Measurements from ENCODE around the gene ROCK2.
"Not testable (repeated sequence)": the region's sequence is repeated elsewhere in the genome, so short reads cannot be mapped to it uniquely, and the experiment has no call there.

ROCK2 gene

DNA sequence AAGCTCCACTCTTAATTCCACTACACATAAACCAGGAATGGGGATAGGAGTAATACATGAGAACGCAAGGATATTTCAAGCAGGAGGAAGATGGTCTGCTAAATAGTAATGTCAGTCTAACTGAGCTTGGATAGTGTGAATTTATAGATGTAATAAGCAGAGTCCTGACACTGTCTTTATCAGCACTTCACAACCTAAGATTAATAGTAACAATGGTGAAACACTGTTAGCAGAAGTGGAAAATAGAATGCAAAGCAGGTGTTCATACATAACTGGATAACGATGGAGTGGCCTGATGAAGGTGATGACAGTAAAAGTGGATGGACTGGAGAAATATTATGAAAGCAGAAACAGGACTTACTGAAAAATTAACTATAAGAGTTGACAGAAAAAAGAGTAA, 80.4 kb downstream of the ROCK2 start:
- TF ChIP-seq FOXA1 (IDR thresholded peaks at IDR 0.05) (no peak), FOXM1 (IDR thresholded peaks at IDR 0.05; ENCODE audit: borderline replicate concordance) (no peak), LEF1 (IDR thresholded peaks at IDR 0.05; ENCODE audit: borderline replicate concordance) (no peak), ELF4 (IDR thresholded peaks at IDR 0.05) (no peak), BHLHE40 (IDR thresholded peaks at IDR 0.05; ENCODE audit: borderline replicate concordance) (no peak), TARDBP (IDR thresholded peaks at IDR 0.05) (no peak), FOXK2 (IDR thresholded peaks at IDR 0.05) (no peak), ZNF384 (IDR thresholded peaks at IDR 0.05) (no peak), ARNT (IDR thresholded peaks at IDR 0.05) (no peak), SUZ12 (IDR thresholded peaks at IDR 0.05) (no peak), NFRKB (IDR thresholded peaks at IDR 0.05) (no peak), HDGF (IDR thresholded peaks at IDR 0.05; ENCODE audit: borderline replicate concordance) (no peak), CTBP1 (IDR thresholded peaks at IDR 0.05; ENCODE audit: borderline replicate concordance) (no peak), SP1 (IDR thresholded peaks at IDR 0.05) (no peak), L3MBTL2 (conservative IDR thresholded peaks at IDR 0.05) (no peak)
- TF ChIP-seq, protein P1, sequence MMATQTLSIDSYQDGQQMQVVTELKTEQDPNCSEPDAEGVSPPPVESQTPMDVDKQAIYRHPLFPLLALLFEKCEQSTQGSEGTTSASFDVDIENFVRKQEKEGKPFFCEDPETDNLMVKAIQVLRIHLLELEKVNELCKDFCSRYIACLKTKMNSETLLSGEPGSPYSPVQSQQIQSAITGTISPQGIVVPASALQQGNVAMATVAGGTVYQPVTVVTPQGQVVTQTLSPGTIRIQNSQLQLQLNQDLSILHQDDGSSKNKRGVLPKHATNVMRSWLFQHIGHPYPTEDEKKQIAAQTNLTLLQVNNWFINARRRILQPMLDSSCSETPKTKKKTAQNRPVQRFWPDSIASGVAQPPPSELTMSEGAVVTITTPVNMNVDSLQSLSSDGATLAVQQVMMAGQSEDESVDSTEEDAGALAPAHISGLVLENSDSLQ (IDR thresholded peaks at IDR 0.05): no peak
- CTCF ChIA-PET: interaction anchor here (0.7 to 1.0 kb wide), 2 partner anchors 45 to 147 kb away, joined by 3 to 7 read pairs; no protein-coding TSS in a partner anchor
- no peak for DNase-seq (ENCODE audit: extremely low spot score)
- POLR2A ChIA-PET: no interaction called here

DNA sequence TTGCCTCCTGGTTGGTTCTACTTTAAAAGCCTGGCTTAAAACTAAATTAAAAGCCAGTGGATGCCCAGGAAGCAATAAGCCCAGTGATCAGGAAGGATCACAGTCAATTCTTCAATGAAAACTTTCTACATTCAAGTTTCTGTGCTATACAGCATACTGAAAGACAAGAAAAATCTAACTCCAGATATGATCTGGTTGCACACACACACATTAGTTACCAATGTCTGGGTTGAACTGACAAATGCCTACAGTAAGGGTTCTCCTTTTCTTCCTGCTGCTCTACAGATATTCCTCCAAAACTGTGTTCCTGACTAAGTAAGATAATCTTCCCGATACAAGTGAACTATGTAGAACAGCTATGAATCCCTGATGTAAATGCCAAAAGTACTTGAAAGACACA, 81.3 kb downstream of the ROCK2 start:
- TF ChIP-seq SUZ12 (IDR thresholded peaks at IDR 0.05) (no peak), FOXA1 (IDR thresholded peaks at IDR 0.05) (no peak), ZNF384 (IDR thresholded peaks at IDR 0.05) (no peak), BHLHE40 (IDR thresholded peaks at IDR 0.05; ENCODE audit: borderline replicate concordance) (no peak), ELF4 (IDR thresholded peaks at IDR 0.05) (no peak), FOXM1 (IDR thresholded peaks at IDR 0.05; ENCODE audit: borderline replicate concordance) (no peak), L3MBTL2 (conservative IDR thresholded peaks at IDR 0.05) (no peak), CTBP1 (IDR thresholded peaks at IDR 0.05; ENCODE audit: borderline replicate concordance) (no peak), TARDBP (IDR thresholded peaks at IDR 0.05) (no peak), LEF1 (IDR thresholded peaks at IDR 0.05; ENCODE audit: borderline replicate concordance) (no peak), ARNT (IDR thresholded peaks at IDR 0.05) (no peak), FOXK2 (IDR thresholded peaks at IDR 0.05) (no peak), NFRKB (IDR thresholded peaks at IDR 0.05) (no peak), HDGF (IDR thresholded peaks at IDR 0.05; ENCODE audit: borderline replicate concordance) (no peak), SP1 (IDR thresholded peaks at IDR 0.05) (no peak)
- TF ChIP-seq, protein P1 (IDR thresholded peaks at IDR 0.05): no peak
- ChIA-PET POLR2A (no interaction called here), CTCF (interaction anchor here (0.7 to 1.0 kb wide), 2 partner anchors 46 to 148 kb away, joined by 3 to 7 read pairs; no protein-coding TSS in a partner anchor)
- no peak for DNase-seq (ENCODE audit: extremely low spot score)

DNA sequence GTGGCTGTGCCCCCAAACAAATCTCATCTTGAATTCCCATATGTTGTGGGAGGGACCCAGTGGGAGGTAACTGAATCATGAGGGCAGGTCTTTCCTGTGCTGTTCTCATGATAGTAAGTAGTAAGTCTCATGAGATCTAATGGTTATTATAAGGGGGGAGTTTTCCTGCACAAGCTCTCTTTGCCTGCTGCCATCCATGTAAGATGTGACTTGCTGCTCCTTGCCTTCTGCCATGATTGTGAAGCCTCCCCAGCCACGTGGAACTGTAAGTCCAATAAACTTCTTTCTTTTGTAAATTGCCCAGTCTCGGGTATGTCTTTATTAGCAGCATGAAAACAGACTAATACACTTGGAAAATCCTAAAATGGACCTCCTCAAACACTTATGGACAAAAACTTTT, 82.0 kb downstream of the ROCK2 start:
- CTCF ChIA-PET, POLR2A ChIA-PET: not testable (repeated sequence)

DNA sequence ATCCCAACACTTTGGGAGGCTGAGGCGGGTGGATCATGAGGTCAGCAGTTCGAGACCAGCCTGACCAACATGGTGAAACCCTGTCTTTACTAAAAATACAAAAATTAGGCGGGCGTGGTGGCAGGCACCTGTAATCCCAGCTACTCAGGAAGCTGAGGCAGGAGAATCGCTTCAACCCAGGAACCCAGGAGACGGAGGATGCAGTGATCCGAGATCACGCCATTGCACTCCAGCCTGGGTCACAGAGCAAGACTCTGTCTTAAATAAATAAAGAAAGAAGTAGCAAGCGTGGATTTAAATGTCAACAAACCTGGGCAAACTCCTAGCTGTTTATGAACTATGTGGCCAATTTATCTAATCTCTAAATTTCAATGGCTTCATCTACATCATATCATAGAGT, 82.9 kb downstream of the ROCK2 start:
- POLR2A ChIA-PET; DNase-seq (ENCODE audit: extremely low spot score); CTCF ChIA-PET: not testable (repeated sequence)

More for the DNA sequence above, 82.0 kb downstream of the ROCK2 start:
- DNase-seq (ENCODE audit: extremely low spot score): not testable (repeated sequence)

DNA sequence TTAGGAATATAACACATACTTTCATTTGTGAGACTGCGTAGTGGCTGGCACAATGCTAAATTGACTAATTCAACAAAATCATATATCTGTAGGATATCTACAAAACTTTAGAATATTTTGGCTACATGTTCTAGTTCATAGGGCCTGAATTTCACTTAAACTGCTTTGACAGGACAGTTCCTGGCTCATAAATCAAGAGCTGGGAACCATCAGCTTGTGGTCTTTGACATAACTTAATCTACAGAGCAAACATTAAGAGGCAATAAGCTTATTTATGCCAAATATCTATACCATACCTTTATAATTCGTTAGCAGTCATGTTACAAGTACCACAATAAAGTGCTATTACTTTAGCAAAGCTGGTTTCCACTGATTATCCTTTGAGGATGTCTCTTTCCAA, 83.5 kb downstream of the ROCK2 start:
- CTCF ChIA-PET: no interaction called here
- DNase-seq (ENCODE audit: extremely low spot score): no peak
- TF ChIP-seq CTBP1 (IDR thresholded peaks at IDR 0.05; ENCODE audit: borderline replicate concordance) (no peak), LEF1 (IDR thresholded peaks at IDR 0.05; ENCODE audit: borderline replicate concordance) (no peak), ZNF384 (IDR thresholded peaks at IDR 0.05) (no peak), HDGF (IDR thresholded peaks at IDR 0.05; ENCODE audit: borderline replicate concordance) (no peak), BHLHE40 (IDR thresholded peaks at IDR 0.05; ENCODE audit: borderline replicate concordance) (no peak), L3MBTL2 (conservative IDR thresholded peaks at IDR 0.05) (no peak), TARDBP (IDR thresholded peaks at IDR 0.05) (no peak), SUZ12 (IDR thresholded peaks at IDR 0.05) (no peak), FOXM1 (IDR thresholded peaks at IDR 0.05; ENCODE audit: borderline replicate concordance) (no peak), FOXK2 (IDR thresholded peaks at IDR 0.05) (no peak), FOXA1 (IDR thresholded peaks at IDR 0.05) (no peak), SP1 (IDR thresholded peaks at IDR 0.05) (no peak), NFRKB (IDR thresholded peaks at IDR 0.05) (no peak), ELF4 (IDR thresholded peaks at IDR 0.05) (no peak)
- TF ChIP-seq, protein P1 (IDR thresholded peaks at IDR 0.05): no peak
- POLR2A ChIA-PET: no interaction called here

DNA sequence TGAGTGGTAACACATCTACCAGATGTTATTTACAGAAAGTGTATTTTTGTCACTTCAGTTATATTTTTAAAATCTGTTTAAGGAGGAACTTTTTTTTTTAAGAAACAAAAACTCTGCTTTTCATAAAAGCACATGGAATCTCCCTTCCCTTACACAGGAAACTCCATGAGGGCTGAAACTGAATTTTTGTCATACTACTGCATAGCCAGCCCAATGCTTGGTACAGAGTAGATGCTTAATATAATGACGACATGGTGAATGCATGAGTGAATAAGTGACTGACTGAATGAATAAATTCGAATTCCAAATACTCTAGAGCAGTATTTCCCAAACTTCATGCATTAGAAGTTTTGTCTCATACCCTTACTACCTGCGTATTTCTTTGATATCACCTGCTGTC, 86.5 kb downstream of the ROCK2 start:
- CTCF ChIA-PET: no interaction called here
- POLR2A ChIA-PET: no interaction called here
- no peak for DNase-seq (ENCODE audit: extremely low spot score)

More for the DNA sequence above, 86.5 kb downstream of the ROCK2 start:
- TF ChIP-seq CTBP1 (IDR thresholded peaks at IDR 0.05; ENCODE audit: borderline replicate concordance): no peak
- TF ChIP-seq FOXM1 (IDR thresholded peaks at IDR 0.05; ENCODE audit: borderline replicate concordance): no peak
- no peak for TF ChIP-seq LEF1 (IDR thresholded peaks at IDR 0.05; ENCODE audit: borderline replicate concordance)
- no peak for TF ChIP-seq ELF4 (IDR thresholded peaks at IDR 0.05)
- no peak for TF ChIP-seq ZNF384 (IDR thresholded peaks at IDR 0.05)
- no peak for TF ChIP-seq L3MBTL2 (conservative IDR thresholded peaks at IDR 0.05)
- TF ChIP-seq, protein P1 (IDR thresholded peaks at IDR 0.05): no peak
- no peak for TF ChIP-seq HDGF (IDR thresholded peaks at IDR 0.05; ENCODE audit: borderline replicate concordance)
- no peak for TF ChIP-seq SP1 (IDR thresholded peaks at IDR 0.05)
- no peak for TF ChIP-seq ARNT (IDR thresholded peaks at IDR 0.05)
- no peak for TF ChIP-seq NFRKB (IDR thresholded peaks at IDR 0.05)
- no peak for TF ChIP-seq FOXK2 (IDR thresholded peaks at IDR 0.05)
- no peak for TF ChIP-seq SUZ12 (IDR thresholded peaks at IDR 0.05)

Data from HEK293T (cell line).